ENCODE data around the gene APBB2.

Gene APBB2

GRCh38 chr4:40897557-40898203 lies 316.7 kb downstream of the APBB2 start:
- DNase-seq = peak; percentile 65

DNA sequence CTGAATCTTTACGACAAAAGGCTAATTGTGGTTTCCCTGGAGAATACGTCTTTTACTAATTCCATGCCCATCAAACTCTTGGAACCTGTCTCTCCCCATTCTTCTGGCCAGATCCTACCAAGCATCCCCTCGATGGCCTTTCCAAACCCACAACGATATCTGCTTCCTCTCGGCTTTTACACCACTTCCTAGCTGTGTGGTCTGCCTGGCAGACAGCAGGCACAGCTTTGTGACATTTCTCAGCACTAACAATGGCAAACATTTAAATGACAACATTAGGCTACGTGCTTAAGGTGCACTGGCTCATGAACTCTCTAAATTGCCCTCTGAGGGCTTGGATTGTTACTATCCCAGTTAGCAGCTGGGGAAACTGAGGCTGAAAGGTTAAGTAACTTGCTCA lies 323.6 kb downstream of the APBB2 start:
- no peak for DNase-seq

DNA sequence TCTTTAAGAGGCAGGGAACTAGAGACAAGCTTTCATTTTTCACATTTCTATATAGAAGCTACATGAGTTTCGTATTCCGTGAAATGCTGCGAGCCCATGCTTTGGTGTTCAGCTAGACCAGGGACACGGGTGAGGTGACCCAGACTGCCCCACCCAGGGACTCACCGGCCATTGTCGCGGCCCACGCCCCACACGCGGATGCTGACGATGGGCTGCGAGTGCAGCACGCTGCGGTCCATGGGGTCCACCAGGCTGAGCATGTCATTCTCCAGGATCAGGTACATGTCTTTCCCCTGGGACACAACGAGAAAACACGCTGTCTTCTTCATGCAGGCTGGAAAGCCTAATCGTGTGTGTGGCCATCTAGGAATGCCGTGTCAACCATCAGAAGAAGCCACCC lies 324.1 kb downstream of the APBB2 start:
- no peak for DNase-seq

DNA sequence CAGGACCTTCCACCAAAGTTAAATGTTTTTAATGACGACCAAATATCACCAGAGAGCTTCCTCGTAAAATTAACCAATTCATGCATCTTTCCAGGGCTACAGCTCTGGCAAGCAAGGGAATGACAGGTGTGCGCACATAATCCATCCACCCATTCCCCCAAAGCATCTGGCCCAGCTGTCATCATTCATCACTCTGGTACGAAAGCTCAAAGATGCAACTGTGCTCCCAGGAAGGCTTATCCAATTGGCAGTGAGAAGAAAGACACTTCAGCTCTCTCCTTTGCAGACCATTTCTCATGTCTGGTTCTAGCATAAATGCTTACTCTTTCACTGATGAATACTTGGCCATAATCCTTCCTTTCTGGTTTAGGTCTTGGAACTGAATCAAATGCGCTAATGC lies 325.4 kb downstream of the APBB2 start:
- DNase-seq = no peak

DNA sequence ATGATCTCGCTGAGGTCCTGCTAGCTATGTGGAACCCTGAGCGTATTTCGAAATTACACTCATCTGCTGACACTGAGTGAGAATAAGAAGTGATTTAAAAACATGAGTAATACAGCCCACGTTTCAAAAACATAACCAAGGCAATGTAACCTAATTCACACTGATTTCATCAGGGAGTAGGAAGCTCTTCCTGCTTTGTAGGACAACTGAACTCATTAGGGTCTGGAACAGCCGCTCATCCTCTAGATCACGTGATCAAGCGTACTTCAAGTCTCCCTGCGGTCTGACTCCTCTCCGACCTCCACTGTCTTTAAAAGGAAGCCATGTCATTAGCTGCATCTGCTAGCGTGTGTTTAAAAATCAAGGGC lies 326.6 kb downstream of the APBB2 start:
- DNase-seq = peak; percentile 92

- DNase-seq = peak; percentile 11
These were observed 327.2 kb downstream of the APBB2 start for GRCh38 chr4:40886931-40887763.

GRCh38 chr4:40881851-40882250 lies 332.5 kb downstream of the APBB2 start:
- DNase-seq = no peak

DNA sequence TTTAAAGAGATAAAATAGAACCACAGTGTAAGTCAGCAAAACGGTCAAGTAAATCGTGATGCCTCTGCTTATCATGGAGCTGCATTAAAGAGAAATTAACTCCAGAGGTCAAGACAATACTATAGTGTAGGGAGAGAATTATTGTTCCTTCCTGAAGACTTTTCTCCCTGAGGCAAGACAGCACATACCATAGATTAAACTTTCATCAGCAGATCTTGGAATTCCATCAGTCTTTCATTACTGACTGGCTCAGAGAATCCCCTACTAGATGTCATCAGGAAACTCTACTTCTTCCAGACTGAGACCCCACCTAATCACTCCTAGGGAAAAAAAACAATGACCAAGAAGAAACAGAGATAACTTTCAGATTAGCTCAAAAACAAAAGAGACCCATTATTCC lies 333.2 kb downstream of the APBB2 start:
- no peak for DNase-seq

DNA sequence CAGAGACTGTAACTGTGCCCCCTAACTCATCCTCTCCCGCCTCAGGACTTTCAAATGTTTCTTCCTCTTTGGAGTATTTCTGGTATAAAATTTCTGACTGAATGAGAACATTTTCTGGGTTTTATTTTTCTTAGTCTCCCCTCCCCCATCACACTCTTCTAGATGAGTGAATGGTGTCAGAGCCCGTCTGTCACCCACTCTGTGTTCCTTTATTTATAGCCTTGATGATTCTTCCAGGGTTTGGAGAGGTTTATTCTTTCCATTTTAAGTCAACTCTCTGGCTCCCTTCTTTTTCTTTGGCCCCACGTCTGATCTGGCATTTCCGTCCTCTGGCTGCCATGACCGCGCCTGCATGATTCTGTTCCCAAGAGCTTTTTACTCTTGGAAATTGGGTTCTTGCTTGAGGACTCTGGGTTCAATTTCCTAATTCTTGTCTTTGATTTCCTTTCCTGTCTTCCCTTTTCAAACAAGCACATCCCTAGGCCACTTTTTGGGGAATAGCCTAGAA lies 335.7 kb downstream of the APBB2 start:
- DNase-seq = no peak

GRCh38 chr4:40877081-40877480 lies 337.3 kb downstream of the APBB2 start:
- no peak for DNase-seq

DNA sequence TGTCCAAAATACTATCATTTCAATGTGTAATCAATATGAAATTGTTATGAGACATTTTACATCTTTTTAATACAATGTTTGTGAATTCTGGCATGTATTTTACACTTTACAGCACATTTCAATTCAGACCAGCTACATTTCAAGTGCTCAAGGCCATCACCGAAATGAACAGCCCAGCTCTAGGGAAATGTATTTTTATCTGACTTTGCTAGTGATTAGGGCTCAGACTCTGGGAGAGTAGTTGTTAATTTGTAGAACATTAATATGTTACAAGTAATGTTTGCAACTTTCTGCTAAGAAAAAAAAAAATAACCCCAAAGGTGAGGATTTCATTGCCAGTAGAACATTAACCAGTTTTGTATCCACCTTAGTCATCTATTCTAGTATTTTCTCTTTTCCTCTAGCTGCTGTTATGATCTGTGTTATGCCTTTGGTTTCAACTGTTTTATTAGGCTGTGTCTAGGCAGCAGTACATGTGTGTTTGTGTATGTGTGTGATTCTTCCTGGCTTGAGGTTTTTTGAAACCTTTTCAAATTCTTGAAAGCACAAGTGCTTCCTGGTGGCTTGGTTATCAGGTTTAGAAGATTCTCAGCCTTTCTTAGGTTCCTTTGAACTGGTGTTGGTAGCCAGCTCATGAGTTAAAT lies 338.7 kb downstream of the APBB2 start:
- no peak for DNase-seq

DNA sequence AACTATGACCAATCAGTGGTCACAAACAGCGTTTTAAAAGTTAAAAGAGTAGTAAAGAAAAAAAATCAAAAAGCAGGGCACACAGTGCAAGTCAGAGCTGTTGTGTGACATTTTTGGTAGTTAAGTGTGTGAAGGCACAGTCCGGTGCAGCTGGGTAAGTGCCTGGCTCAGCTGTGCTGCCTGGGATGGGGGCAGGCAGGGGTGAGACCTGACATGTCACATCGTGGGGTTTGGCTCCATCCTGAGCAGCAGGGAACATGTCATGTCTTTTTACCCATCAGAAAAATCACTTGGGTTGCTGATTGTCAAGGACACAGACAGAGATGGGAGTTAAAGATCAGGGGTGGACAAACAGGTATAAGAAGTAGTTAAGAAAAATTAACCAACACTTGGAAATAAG lies 339.4 kb downstream of the APBB2 start:
- no peak for DNase-seq

DNA sequence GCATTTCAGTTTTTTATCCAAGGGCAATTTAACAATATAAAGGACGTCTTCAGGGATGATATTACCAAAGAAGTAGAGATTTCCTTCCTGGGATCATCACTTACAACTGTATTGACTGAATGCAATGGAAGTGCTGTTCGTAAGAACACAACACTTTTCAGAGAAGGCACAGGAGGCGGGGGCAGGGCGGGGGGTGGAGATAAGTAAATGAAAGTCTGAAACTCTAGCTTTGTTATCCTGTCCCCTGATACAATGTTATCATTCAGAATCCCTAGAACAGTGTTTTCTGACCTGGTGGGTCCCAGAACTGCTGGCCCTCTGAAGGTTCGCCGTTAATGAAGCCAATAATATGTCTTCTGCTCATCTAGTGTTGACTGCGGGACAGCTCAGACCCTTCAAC lies 340.0 kb downstream of the APBB2 start:
- DNase-seq = no peak

DNA sequence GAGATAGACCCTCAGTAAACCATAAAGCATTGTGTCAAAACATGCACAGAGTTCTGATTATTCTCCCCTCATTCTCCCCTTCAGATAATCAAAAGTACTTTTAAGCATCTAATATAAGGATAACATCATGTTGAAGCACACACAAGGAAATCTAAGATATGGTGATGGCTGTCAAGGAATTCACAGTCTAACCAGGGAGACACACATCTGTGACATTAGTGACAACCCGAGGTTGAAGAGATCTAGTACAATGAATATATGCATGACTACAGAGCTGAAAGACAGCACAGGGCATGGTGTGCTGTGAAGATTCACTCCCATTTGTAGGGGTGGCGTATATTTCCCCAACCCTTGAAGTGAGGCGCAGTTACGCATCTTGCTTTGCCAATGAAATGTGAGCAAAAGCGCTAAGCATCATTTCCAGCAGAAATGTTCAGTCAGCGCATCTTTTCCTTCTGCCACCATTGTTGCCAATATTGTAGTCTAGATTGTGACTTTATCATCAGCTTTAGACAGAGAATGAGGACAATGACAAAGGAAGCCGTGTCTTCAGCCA lies 342.6 kb downstream of the APBB2 start:
- DNase-seq = no peak

DNA sequence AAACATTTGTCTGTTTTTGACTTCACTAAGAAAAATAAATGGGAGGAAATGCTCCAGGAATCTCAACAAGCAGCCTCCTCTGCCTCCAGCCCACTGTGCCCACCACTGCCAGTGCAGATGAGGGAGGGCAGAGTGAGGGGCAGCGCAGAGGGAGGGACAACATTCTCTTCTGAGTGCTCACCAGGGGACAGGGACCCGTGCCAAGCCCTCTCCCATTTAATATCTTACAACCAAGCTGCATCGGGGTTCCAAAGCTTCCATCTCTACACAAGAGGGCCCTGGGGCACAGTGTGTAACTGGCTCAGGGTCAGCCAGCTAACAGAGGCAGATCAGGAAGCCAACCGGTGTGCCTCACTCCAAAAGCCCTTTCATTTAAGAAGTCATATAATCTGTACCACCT lies 344.2 kb downstream of the APBB2 start:
- DNase-seq = no peak

- no peak for DNase-seq
These were observed 348.6 kb downstream of the APBB2 start for GRCh38 chr4:40865696-40866095.

DNA sequence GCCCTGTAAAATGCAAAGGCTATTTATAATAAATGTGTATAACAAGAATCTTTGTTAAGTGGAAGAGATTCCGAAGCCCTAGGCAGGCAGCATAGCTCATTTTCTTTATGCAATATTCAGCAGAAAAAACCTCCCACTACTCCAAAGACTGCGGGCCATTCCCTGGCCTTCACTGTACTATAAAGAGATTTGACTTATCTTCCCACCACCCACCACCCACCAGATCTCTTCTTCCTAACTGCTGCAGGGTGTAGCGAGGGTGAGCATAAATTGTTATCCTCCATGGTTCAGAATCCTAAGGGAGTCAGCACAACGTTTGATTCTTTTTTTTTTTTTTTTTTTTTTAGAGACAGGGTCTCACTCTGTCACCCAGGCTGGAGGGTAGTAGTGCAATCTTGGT lies 349.8 kb downstream of the APBB2 start:
- no peak for DNase-seq

DNA sequence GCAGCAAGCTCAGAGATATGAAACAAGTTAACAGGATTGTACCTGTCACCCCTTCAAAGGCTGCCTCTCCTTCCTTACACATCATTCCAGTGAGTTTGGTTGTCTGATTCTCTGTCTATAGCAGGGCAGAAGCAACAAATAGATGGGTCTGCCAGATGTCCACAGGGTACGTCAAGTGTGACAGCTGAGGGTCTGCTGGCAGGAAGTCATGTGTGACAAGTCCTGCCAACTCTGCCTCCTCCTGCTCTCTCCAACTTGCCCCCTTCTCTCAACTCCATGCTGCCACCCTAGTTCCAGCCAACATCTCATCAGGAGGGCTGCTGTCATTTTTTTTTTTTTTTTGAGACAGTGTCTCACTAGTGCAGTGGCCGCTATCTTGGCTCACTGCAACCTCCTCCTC lies 355.4 kb downstream of the APBB2 start:
- DNase-seq = no peak

DNA sequence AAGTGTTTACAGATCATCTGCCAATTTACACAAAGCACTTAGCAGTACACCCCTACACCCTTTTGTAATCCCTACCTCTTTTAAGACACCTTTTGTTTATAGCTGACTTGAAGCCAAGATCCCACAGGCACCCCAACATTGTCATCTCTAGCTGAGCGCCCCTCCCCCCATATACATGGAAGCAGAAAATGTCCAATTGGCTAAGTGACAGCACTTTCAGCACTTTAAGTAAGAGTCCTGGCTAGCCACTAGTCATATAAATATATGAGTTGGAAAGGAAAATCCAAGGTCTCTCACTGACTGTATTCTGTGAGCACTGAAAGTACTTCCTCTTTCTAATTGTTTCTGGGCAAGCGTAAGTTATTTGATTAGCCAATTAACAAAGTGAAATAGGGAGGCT lies 356.4 kb downstream of the APBB2 start:
- no peak for DNase-seq

DNA sequence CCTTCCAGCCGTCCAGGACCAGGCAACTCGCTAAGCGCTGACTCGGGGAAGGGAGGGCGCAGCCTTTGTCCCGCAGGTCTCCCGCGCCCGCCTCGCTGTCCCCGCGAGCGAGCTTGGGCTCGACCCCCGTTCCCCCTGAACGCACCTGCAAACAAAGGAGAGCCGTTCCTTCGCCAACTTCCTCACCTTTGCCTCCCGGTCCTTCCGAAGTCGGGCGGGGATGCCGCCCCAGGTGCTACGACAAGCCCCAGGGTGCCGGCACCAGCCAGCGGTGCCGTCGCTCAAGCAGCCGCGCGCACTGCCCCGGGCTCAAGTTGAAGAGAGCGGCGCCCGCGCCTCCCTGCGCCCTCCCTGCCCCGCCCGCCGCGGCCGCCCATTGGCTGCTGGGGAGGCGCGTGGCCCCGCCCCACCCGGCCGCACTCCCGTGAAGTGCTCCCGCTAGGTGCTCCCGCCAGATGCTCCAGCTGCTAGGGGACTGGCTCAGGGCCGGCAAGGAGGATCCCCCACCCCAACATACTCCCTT lies 357.4 kb downstream of the APBB2 start:
- peak; percentile 50 for DNase-seq

GRCh38 chr4:40856277-40856839 lies 358.0 kb downstream of the APBB2 start:
- no peak for DNase-seq

- no peak for DNase-seq
These were observed 363.8 kb downstream of the APBB2 start for GRCh38 chr4:40850496-40850895.

DNA sequence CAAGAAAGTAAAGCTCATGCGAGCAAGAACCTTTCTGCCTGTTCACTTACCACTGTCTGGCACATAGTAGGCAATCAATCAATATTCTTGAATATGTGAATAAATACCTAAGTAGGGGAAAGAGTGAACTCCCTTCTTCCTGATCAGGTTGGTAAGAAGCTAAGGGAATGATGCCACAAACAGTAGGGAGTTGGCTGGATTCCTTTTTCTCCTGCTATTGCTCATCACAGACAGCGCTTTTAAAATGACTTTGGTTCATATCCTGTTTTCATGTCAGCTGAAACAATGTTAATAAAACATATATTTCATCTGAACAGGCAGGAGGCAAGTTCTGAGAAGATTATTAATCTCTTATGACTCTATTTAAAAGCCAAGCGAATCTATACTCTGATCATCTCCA lies 365.4 kb downstream of the APBB2 start:
- peak; percentile 16 for DNase-seq
